PC-9 (cell line): ENCODE data around the gene CTTNBP2.

Experiments used
- CTCF ChIP-seq: fragments of 200-600 bp; sonication (generic); conservative IDR thresholded peaks from 2 replicates; pipeline ENCODE4 v1.6.1; 2017; ENCODE audit warnings: mixed run types, antibody characterized with exemption, mild to moderate bottlenecking, moderate library complexity
- EZH2 ChIP-seq: fragments of 200-600 bp; sonication (generic); IDR thresholded peaks from 2 replicates; pipeline ENCODE4 v1.8.0; 2017; ENCODE audit warnings: antibody characterized with exemption, low read depth

GRCh38 chr7:117784315-117784714 is 88.9 kb downstream of the CTTNBP2 start:
- TF ChIP-seq EZH2 (no peak), CTCF (no peak)
